ENCODE data around the gene POMGNT2.

POMGNT2 gene

DNA sequence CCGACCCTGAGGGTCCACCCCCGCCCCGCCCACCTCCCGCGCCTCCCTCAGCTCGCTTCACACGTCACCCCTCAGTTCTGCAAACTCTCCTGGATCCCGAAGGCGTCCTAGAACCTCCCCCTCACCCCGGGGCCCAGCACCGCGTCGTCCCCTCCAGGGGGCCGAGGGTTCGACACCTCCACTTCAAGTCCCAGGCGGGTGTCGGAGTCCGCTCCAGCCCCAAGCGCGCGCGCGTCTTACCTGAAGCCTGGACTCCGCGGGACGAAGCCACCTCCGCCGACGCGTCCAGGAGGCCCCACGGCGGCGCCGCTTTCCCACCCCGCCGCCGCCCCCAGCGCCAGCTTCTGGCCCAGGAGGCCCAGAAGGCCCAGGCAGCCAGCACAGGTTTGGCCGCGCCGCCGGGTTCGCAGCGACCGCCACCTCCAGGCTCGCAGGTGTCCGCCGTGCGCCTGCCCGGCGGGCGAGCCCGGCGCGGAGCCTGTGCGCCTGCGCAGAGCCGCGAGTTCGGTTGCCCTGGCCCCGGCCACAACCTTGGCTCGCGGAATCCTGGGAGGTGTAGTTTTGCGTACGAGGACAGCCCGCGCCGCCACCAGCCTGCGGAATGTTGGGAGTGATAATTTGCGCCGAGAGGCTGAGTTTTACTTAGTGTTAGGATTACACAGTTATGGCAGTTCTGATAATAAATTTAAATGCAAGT lies at the start of gene POMGNT2:
POMGNT2 (minus strand) TSS at position 484 of the 697 bp plus-strand sequence. CDS start 24,648 bp downstream, outside the sequence.
- peak; percentile 81 to 82 for DNase-seq (ENCODE audit: low read depth in 2 of 2)

DNA sequence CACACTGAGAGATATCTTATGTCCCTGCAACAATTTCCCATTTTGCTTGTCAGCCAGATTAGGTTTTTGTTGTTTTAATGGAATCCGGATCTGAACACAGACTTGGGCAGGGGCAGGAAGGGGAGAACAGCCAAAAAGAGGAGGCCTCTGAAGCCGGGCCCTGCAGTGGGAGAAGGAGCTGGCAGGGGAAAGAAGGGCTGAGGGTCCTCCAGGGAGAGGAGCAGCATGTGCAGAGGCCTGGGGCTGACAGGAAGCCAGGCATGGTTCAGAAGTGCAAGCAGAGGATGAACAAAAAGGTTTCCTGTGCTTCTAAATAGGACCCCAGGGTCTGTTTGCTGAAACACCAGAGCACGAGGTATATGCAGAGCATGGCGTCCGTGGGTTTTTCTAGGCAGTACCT lies 49.1 kb upstream of the POMGNT2 start:
- DNase-seq (ENCODE audit: low read depth in 2 of 2), result no peak

DNA sequence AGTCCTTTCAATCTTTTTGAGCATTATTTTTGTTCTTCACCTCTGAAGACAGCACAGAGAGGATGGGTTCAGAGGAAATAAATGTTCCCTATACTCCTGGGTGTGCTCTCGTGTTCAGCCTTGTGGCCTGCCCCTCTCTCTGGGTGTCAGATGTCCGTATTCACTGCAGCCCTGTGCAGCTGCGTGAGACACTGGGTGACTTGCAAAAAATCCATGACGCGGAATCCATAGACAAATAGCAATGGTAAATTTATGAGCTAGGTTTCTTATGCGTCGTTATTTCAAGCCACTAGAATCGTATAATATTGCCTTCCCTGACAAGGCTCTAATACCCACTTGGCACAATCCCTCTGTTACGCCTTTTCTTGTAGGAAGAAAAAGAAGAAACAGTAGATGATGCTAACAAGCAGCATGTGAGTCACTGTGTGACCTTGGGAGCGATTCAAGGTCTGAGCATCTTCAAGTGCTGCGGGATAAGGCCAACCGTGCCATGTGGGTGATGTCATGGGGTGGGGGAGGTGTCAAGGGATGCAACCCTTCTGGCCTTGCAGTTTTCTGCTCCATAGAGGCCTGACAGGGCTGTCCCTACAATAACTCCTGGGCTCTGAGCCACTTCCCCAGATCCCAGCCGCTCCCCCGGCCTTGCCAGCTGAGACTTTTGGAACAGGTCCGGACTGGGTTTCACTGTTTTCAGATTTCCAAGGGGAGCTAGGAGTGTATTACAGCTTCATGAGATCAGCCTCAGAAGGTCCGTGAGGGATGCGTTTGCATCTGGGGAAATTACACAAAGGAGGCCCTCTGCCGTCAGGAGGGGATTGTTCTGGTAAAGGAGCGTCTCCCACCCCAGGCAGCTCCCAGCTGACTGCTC lies 47.6 kb upstream of the POMGNT2 start:
- DNase-seq (ENCODE audit: low read depth in 2 of 2), result no peak

DNA sequence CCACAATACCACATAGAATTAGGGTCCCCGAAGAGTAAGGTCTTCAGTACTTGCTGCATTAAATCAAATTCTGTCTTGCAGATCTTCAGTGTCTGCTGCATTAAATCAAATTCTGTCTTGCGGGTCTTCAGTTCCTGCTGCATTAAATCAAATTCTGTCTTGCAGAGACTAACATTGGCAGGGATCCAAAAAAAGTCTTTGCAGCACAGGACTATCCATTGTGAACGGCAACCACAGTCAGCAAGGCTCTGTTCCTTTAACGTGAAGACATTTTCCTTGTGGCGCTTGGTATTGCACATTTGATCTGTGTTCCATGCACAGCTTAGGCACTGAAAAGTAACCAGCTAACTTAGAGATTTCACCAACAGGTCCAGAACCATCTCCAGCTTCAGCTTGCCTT lies 46.8 kb upstream of the POMGNT2 start:
- DNase-seq (ENCODE audit: low read depth in 2 of 2), result no peak

DNA sequence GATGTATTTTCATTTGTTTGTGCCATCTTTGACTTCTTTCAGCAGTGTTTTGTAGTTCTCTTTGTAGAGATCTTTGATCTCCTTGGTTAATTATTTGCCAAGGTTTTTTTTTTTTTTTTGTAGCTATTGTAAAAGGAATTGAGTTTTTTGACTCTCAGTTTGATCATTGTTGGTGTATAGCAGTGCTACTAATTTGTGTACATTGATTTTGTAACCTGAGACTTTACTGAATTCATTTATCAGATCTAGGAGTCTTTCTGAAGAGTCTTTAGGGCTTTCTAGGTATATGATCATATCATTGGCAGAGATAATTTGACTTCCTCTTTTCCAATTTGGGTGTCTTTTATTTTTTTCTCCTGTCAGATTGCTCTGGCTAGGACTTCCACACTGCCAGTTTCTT lies 42.2 kb upstream of the POMGNT2 start:
- DNase-seq (ENCODE audit: low read depth in 2 of 2), result no peak

DNA sequence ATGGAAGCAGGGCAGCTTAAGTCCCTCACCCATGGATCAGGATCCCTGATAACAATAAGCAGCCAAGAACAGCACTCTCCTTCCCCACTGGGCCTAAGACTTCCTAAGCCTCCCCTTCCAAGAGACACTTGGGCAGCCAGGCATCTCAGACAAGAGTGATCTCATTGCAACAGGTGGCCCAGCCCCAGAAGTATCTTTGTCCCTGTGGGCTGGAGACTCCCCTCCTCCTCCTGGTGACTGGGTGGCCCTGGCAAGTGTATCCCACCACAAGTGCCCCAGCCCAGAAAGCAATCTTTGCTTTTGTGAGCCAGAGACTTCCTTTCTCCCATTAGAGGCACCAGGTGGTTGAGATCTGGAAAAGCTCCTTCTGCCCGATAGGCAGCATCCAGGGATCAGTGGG lies 40.7 kb upstream of the POMGNT2 start:
- DNase-seq (ENCODE audit: low read depth in 2 of 2), result no peak

DNA sequence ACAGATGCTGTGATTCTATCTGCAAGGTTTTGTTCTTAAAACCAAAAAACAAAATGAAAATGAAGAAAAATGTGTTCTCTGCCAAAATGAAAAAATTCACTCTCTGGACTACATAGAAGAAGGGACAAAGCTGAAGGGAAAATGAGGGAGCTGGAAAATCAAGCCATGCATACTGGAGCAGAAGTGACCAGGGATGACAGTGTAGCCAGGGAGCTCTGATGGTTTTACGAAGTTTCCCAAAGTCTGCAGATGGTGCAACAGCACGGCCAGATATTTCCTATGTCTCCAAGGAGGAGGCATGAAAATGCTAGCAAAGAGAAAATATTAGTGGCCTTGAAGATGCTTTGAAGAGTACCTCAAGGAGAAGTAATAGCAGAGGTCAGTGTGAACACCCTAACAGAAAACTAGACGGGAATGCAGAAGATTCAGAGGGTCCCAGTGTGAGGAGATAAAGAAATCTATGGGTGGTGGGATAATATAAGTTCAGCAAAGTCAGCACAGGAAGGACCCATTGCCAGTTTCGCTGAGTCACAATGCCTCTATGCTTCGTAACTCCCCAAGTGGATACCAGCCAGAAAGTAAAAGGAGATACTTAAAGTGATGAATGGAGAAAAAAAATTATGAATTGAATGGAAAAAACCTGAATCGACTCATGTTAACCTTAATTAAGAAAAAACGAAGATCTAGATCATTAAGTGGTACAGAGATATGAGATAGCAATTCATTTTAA lies 39.0 kb upstream of the POMGNT2 start:
- no peak for DNase-seq (ENCODE audit: low read depth in 2 of 2)

DNA sequence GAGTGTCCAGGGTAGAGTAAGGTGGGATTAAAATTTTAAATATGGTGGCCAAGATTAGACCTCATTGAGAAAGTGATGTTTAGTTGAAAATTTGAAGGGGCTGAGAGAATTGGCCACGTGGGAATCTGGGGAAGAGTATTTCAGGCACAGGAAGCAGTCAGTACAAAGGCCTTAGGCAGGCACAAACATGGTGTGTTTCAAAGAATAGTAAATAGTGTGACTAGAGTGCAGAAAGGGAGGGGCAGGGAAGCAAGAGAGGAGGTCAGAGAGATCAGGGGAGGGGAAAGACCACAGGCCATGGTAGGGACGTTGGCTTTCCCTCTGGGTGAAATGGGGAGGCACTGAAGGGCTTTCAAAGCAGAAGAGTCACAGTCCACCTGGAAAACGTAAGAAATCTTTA lies 36.6 kb upstream of the POMGNT2 start:
- no peak for DNase-seq (ENCODE audit: low read depth in 2 of 2)

DNA sequence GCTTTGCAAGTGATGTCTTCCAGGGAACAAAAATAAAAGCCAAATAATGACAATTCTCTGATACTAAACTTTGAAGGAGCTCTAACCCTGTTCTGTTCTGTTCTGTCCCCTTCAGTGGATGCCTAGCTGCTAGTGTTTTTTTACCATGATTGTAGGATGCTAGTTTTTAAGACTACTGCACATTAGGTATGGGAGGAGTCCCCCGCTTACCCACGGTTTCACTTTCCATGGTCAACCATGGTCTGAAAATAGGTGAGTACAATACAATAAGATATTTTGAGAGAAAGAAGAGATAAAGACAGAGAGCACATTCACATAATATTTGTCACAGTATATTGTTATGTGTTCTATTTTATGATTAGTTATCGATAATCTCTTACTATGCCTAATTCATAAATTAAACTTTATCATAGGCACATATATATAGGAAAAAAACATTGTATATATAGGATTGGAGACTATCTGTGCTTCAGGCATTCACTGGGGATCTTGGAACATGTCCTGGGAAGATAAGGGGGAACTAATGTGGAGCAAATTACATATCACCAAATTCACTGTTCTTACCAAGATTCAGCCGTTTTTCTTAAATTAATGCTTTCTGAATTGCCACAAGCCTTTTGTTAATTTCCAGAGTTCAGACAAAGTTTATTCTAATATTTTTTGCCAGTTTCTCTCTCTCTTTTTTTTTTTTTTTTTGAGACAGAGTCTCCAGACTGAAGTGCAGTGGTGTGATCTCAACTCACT lies 32.8 kb upstream of the POMGNT2 start:
- no peak for DNase-seq (ENCODE audit: low read depth in 2 of 2)

DNA sequence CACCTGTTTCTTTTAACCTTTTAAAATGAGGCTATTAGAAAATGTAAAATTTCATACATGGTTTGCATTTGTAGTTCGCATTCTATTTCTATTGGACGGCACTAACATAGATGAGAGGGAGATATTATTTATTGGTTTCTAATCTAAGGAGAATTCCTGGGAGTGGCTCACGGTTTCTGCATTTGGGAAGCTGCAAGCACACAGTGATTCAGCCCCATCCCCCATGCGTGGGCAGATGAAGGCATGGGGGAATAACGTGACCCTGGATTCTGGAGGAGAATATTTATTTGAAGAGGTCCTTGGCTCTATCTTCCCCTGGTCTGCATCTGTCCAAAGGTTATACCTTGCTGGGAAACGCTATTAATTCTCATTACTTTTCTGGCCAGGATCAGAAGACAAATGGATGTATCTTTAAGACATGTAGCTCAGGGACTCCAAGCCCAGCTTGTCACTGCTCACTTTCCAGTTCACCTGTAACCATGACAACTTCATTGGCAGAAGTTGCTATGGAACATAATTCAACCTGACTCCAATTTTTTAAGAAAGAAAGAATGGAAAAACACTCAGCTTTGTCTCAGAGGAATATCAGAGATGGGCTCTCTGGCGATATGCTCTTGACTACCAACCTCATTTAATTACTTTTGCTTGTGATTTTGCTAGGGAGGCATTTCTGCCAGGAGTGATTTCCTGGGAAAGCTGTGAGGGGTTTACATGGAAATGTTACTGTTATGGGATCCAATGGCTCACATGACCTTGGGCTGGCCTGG lies 27.2 kb upstream of the POMGNT2 start:
- DNase-seq (ENCODE audit: low read depth in 2 of 2), result no peak

DNA sequence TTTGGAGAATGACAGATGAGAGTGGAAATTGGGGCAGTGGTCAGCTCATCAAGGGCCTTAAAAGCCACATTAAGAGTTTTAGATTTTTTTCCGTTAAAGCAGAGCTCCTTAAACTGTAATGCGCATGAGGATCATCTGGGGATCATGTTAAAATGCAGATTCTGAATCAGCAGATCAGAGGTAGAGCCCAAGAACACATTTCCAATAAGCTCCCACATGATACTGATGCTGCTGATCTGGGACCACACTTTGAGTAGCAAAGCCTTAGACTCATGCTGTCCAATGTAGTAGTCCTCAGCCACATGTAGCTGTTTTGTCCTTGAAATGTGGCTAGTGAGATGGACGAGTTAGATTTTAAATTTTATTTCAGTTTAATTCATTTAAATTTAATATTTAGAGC lies 26.3 kb upstream of the POMGNT2 start:
- no peak for DNase-seq (ENCODE audit: low read depth in 2 of 2)

DNA sequence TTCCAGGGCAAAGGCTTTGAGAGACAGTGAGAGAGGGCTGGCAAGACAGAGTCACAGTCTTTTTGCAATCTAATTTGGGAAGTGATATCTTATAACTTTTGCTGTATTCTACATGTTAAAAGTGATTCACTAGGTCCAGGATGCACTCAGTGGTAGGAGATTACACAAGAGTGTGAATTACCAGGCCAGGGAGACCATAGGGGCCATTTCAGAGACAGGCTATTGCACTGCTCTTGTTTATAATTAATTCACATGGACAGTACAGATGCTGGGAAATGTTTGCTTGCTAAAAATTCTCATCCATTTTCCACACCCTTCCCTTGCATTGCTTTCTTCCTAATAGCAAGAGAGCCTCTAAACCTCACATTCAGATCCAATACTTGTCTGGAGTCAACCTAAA lies 22.6 kb upstream of the POMGNT2 start:
- DNase-seq (ENCODE audit: low read depth in 2 of 2), result no peak

DNA sequence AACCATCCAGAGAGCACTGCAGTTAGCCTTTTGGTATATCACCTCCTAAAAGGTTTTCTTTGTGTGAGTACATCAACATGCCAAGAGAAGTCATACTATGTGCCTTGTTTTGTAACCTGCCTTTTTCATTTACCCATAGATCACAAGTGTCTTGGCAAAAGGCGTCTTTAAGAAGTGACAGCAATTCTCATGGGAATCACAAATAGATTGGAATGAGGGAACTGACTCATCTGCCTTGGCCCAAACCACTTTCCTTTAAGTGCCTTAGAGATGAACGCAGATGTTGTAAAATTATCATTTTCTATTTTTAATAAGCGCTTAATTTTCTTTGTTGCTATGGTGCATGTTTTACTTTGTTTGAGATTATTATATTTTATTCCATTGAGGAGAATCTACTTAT lies 20.7 kb upstream of the POMGNT2 start:
- no peak for DNase-seq (ENCODE audit: low read depth in 2 of 2)

DNA sequence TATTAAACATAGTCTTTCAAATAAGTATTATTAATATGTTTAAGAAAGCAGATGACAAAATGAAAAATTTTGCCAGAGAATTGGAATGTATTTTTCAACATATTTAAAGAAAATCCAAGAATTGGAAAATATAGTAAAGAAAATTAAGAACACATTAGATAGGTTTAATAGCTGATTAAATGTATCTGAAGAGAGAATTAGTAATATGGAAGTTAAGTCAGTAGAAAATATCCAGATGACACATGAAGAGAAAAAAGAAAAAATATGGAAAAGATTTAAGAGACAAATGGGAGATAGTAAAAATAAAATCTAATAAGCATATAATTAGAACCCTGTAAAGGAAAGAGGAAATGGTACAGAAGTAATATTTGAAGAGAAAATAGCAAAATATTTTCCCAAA lies 18.0 kb upstream of the POMGNT2 start:
- no peak for DNase-seq (ENCODE audit: low read depth in 2 of 2)

DNA sequence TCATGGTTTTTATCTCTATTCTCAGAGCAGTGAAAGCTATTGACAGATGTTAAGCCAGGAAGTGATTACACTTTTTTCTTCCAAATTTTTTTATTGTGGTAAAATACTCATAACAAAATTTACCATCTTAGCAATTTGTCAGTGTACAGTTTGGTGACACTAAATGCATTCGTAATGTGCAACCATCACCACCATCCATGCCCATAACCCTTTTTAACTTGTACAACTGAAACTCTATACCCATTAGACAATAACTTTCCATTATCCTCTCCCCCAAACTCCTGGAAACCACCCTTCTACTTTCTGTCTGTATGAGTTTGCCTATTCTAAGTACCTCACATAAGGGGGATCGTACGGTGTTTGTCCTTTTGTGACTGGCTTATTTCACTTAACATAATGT lies 15.1 kb upstream of the POMGNT2 start:
- DNase-seq (ENCODE audit: low read depth in 2 of 2), result no peak

DNA sequence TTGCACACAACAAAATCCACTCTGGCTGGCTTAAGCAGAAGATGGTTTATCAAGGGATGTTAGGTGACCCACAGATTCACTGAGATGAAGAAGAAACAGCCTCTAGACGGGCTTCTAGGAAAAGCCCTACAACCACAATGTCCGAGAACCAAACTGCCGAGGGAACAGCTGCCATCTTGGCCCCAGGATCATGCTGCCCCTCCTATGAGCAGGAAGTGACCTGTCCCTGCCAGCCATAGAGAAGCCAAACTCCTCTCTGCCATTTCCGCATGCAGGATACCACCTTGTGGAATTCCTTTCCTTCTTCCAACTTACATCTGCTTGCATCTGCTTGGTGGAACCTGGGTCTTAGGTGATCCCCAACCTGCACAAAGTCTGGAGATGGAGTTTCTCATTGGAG lies 11.4 kb upstream of the POMGNT2 start:
- no peak for DNase-seq (ENCODE audit: low read depth in 2 of 2)

DNA sequence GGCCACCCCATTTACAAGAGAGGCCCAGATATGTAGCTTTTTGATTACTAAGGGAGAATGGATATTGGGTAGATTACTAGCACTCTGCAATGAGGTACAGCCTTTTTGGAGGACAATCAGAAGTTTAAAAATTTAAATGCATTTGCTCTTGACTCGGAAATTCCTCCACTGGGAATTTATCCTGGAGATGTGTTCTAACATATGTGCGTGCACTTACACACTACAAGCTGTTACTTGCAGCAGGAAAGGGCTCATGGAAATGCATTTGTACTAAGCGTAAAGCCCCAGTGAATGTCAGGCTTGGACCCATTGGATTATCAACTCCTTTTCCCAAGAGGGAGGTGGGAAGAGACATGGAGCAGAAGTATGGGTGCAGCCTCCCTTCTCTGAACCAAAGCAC lies 7.8 kb upstream of the POMGNT2 start:
- DNase-seq (ENCODE audit: low read depth in 2 of 2), result no peak

DNA sequence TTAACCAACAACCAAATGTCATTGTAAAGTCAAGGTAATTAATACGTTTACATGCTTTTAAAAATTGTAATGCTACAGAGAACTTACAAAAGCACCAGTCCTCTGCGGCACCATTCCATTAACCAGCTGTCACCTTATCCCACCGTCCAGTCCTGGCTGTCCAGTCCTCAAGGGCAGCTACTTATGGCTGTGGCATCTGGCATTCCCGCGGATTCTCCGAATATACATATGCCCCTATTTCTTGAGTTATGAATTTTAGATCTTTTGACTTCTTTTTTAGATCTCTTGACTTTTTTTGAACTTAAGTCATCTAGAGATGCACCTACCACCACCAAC lies 382 bp upstream of the POMGNT2 start:
- DNase-seq (ENCODE audit: low read depth in 2 of 2), result no peak

DNA sequence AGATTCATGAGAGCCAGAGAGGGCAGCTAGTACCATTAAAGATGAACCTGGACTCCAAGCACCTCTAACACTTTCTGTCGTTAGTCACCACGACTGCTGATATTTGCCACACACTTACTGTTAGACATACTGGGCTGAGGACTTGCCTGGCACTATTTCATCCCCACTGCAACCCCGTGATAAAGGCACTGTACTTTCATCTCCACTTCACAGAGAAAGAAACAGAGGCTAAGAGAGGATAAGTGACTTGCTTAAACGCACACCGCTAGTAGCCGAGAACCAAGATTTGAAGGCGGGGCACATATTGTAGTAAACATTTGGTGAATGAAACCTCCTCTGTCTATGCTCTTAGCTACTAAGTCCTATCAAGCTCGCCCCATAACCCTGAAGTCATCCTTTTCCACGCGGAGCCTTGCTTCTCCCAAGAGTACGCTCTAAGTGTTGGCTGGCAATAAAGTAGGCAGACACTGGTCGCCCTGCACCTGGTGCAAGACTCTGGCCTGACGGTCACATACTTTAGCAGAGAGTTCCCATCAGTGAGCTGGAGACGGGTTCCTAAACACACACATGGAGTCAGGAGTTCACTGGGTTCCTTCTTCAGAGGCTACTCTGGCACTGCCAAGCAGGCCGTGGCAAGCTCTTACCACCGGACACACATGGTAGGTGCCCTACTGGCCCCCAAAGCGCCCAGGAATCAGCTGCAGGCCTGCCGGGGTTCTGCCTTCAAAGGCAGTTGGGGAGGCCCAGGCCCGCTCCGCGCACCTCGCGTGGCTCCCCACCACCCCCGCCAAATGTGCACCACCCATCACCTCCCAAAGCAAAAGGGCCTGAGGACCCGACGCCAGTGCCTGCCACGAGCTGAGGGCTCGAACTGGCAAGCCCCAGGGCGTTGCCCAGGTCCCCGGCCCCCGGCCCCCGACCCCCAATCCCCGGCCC lies 951 bp downstream of the POMGNT2 start:
- no peak for DNase-seq (ENCODE audit: low read depth in 2 of 2)

DNA sequence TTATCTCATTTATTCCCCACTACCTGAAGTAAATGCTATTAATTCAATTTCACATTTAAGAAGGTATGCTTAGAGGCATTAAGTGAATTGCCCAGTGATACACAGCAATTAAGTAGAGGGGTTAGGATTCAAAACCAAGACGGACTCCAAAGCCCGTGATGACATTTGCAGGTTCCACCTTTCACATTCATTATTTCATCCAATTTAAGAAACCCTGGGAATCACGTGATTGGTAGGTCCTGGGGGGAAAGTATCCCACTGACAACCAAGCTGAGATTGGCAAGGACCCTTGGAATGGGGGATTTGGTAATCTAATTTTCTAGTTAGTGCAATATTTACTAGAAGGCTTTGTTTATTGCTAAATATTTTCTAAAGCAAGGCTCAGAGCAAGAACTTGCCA lies 1.8 kb downstream of the POMGNT2 start:
- no peak for DNase-seq (ENCODE audit: low read depth in 2 of 2)
